HG02763 (cell line): Measurements from ENCODE around the gene ZDHHC11B.
"Not testable (repeated sequence)": the region's sequence is repeated elsewhere in the genome, so short reads cannot be mapped to it uniquely, and the experiment has no call there.

ENCODE experiments used
- ATAC-seq: cut with Tn5 transposase; IDR thresholded peaks from one replicate; pipeline ENCODE4 v1.9.1; 2021; ENCODE audit warnings: mild to moderate bottlenecking, moderate library complexity; ENCODE audit not compliant: unreplicated experiment

ZDHHC11B gene

DNA sequence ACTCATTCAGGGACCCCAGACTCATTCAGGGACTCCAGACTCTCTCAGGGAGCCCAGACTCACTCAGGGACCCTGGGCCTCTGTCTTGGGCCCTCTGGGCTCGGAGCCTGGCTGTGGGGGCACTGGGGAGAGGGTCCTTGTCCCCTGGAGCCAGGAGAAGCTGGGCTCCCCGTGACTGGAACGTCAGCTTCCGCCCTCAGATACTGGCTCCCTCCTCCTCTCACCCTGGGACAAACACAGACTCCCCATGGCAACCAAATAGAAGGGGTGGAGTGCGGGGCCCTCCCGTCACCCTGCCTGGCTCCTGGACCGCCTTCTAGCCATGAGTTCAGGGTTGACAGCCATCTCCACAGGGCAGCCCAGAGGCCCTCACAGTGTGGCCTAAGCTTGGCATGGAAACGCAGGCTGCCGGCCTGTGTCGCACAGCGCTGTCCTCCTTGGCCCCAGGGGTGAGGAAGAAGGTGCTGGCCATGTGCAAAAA is 27.6 kb downstream of the ZDHHC11B start:
- no peak for ATAC-seq

DNA sequence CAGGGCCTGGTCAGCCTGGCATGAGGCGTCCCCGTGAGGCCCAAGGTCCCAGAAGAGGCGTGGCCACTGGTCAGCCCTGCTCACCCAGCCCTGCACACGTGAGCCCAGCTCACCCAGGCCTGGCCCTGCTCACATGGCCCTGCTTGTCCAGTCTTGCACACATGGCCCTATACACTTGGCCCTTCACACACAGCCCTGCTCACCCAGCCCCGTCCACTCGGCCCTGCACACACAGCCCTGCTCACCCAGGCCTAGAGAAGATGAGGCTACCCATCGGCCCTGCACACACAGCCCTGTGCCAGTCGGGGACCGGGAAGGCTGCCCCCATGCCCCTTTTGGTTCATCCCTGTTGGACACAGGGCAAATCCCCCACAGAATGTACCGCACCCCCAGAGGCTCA is 28.4 kb downstream of the ZDHHC11B start:
- ATAC-seq: no peak

DNA sequence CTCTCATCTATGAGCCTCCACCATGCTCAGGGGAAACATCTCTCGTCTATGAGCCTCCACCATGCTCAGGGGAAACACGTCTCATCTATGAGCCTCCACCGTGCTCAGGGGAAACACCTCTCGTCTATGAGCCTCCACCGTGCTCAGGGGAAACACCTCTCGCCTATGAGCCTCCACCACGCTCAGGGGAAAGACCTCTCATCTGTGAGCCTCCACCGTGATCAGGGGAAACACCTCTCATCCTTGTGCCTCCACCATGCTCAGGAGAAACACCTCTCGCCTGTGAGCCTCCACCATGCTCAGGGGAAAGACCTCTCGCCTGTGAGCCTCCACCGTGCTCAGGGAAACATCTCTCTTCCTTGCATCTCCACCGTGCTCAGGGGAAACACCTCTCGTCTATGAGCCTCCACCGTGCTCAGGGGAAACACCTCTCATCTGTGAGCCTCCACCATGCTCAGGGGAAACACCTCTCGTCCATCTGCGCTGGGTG is 30.3 kb downstream of the ZDHHC11B start:
- not testable (repeated sequence) for ATAC-seq

DNA sequence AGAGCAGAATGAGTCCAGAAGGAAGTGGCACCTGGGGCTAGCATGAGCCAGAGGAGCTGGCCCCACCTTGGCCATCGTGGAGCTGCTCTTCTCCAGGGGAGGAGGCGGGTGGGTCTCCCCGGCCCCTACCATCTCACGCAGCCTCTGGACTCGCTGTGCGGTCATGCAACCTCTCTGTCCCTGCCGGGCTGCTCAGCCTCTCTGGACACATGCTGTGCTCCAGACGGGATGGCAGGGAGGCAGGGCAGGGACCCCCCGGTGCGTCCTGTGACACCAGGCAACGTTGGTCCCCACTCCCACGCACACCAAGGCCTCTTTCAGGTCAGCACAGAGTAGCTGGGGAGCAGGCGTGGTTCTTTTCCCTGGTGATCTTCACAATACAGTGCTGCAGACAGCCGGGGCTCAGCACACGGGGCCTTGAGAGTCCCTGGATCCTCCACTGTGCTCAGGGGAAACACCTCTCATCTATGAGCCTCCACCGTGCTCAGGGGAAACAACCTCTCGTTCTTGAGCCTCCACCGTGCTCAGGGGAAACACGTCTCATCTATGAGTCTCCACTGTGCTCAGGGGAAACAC is 30.9 kb downstream of the ZDHHC11B start:
- ATAC-seq: not testable (repeated sequence)

DNA sequence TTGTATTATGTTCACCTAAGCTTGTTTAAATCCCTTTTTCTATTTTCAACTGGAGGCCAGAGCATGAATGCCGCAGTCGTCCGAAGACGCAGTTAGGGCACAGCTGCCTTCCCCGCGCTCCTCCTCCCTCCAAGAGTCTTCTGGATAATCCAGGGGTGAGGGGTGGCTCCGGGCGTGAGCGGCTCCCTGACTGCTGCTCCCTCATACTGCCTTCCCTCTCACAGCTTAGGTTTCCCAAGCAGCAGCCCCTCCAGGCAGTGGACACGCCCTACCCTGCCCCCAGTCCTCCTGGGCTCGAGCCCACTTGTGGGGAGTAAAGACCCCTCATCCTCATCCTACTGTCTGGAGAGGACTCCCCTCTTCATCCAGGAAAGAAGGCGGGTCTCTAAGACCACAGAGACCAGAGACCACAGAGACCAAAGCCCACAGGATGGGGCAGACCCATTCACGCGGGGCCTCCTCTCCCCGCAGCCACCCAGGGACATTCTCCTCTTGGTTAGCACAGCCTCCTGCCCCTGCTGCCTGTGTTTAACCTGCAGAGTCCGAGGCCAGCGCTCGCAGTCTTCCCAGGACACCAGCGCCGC is 31.9 kb downstream of the ZDHHC11B start:
- not testable (repeated sequence) for ATAC-seq

DNA sequence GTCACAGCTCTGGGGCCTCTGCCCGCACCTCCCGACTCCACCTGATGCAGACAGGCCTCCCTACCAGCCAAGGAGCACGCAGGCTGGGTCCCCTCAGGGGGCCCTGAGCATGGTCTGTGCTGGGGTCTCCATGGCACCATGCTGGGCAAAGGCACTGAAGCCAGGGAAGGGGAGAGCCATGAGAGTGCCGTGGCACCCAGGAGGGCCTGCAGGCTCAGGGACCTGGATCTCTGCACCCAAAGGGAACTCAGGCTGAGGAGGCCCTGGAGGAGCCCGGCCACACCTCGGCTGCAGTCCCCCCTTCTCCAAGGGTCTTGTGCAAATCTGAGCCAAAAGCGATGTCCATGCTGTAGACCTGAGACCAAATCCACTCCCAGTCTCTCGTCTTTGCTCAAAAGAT is 32.5 kb downstream of the ZDHHC11B start:
- not testable (repeated sequence) for ATAC-seq

DNA sequence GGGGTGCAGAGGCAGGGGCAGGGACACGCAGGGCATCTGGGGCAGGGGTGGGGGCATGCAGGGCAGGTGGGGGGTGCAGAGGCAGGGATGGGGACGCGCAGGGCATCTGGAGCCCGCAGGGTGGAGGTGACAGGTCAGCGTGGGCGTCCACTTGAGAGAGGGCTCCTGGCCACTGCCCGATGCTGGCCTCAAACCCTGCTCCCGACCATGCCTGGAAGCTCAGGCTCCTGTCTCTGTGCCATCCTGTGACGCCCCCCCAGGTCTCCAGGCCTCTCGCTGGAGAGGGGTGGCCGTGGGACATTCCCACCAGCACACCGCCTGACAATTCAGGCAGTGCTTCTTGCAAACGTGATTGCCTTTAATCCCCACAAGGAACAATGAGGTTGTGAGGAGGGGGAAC is 33.0 kb downstream of the ZDHHC11B start:
- ATAC-seq: no peak

DNA sequence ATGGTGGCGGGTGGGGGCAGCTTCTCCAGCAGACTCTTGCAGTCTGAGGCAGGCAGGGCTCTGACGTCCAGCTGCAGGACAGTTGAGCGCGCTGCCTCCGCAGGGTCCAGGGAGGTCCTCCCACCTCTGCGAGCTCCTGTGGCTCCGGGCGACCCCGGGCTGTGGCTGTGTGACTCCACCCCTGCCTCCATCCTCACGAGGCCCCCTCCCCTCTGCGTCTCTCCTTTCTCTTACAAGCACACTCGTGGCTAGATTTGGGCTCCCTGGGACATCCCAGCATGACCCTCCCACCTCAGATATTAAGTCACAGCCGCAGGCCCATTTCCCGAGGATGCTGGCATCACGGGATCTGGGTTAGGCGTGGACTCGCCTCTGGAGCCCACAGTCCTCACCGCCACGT is 34.3 kb downstream of the ZDHHC11B start:
- ATAC-seq: not testable (repeated sequence)

DNA sequence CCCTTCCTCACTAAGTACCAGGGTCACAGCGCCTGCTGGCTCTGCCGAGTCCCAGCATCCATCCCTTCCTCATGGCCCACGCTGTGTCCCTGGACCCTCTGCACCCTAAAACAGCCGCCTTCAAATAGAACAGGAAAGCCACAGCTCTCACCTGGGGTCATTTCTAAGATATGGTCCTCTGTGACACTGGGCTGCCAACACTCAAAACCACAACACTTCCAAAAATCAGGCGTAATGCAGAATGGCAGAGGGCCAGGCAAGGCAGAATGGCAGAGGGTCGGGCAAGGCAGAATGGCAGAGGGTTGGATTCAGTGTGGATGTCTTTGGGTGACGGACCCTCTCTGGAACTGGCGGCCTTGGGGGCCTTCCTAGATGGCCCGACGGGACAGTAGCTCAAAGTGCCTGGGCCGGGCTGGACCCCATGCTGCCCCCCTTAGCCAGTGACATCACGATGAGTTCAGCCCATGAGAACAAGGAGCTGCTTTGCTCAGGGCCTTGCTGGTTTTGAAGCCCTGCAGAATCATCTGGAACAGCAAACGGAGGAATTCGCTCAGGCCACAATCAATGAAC is 35.3 kb downstream of the ZDHHC11B start:
- ATAC-seq: no peak

DNA sequence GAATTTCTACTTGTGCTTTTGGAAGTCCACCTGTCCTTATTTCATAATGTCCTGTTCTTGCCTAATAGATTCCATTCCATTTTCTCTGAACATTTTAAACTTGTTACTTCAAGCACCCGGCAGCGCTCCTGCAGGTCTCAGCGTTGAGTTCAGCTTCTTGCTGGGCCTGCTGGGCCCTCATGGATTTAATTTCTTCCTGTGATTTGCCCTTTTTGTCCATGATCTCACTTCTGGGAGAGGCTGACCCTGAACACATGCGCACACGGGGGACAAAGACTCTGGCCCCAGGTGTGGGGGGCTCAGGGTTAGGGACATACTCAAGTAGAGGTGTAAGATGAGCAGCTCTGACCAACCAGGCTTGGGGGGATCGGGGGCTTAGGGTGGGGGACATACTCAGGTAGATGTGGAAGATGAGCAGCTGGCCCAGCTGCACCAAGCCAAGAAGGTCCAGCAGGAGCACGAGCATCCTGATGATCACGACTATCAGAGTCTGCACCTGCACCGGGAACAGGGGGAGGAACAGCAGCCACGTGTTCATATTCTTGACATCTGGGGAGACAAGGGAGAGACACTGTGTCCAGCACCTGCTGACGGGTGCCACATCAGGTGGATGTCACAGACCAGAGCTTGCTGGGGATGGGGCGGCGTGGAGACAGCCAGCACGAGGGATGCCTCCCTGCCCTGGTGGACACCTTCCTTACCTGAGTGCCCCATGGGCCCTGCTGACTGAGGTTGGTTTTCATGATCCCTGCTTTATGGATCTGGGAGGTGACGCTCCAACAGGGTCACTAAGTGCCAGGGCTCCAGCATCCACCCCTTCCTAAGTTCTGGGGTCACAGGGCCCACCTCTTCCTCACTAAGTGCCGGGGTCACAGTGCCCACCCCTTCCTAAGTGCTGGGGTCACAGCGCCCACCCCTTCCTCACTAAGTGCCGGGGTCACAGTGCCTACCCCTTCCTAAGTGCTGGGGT is 36.2 kb downstream of the ZDHHC11B start:
- not testable (repeated sequence) for ATAC-seq

DNA sequence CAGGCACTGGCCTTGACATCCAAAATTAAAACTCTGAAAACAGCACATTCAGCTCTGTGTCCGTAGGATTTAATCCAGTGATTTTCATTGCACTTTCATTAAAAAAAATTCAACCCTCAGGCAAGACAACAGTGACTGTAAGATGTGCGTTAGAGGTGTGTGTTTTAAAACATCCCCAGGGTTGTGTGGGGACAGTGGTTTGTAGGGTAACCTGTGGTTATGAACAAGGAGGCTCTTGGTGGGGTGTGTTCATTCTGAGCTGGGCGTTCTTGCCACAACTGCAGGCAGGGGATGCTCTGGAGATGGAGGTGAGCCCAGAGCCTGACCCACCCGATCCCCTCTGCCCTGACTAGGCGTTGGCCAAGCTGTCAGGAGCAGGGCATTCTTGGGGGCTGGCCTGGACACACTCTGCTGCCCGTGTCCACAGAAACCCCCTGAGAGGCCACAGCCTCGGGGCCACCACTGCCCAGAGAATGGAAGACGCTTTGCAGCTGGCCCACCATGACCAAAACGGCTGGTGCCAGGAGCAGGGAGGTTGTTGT is 37.2 kb downstream of the ZDHHC11B start:
- ATAC-seq: not testable (repeated sequence)

DNA sequence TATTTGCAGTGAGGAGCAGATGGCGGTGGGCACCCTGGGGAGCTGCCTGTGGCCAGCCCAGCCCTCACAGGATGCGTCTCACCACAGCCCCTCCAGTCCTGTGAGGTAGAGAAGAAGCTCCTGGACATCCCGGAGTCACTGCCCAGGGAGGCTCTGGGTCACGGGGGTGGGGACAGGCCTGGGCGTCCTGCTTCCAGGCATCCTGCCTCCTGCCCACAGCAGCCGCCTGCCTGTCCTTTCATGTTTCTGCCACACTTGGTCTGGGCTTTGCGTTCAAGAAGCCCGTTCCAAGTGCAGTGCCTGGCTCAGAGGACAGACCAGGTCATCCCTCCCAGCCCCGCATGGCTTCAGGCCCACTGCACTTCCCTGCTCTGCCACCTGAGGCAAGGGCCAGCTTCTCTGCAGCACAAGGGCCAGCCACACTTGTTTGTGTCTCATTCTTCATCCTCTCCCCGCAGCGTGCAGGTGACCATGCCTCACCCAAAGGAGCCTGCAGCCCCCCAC is 38.2 kb downstream of the ZDHHC11B start:
- ATAC-seq: no peak

DNA sequence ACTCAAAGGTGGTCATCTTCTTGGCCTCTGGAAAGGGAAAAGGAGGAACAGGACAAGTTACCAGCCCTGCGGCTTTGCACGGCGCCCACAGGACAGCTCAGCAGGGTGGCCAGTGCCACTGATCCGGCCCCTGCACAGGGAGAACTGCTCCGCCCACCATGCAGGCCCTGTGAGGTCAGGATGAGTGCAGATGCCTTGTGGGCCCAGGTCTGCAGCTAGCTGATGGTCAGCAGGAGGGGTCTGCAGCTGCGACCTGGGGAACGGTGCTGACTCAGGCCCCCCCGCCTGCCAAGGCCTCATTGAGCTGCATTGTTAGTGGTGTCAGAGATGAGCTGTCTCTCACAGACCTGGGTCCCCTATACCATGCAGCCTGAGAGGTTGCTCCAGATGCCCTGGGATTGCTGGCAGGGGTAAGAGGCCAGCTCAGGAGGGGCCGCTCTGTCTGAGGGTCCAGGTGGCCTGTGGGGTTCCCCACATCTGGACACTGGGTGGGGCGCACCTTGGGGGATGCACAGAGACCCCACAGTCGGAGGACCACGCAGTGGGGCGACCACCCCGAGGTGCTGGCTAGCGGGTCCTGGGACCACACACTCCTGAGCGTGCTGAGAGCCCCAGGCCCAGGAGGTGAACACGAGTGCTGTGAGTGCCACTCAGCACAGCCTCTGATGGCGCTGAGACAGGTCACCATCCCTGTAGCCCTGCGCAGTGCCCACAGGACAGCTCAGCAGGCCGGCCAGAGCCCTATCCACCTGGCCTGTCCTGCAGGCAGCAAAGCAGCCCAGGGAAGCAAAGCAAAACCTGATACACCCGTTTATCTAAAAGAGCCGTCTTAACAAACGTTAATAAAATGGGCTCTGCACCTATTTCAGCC is 39.0 kb downstream of the ZDHHC11B start:
- not testable (repeated sequence) for ATAC-seq

DNA sequence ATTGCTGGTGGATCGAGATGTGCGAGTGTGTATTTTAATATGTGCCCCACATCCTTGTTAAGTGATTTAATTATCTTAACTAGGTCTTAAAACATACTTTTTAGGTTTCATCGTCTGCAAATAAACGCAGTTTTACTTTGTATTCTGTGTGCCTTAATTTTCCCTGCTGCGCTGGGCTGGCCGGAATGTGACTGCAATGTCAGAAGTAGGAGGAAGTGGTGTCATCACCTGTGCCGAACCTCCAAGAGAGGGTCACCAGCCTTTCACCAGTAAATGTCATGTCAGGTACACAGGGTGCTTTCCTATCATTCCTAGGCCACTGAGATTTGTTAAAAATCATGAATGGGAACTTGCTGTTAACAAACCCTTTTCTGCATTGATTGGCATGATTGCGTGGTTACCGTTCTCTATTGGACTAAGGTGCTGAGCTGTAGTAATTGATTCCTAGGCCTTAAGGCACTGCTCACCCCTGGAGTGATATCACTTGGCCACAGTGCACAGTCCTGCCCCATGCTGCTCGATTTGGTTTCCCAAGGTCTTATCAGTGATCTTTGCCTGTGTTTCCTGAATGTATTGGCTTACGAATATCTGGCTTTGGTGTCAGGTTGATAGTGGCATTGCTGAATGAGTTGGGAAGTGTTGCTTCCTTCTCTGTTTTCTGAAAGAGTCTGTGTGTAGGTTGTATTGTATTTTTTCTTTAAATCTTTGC is 40.7 kb downstream of the ZDHHC11B start:
- ATAC-seq: not testable (repeated sequence)

DNA sequence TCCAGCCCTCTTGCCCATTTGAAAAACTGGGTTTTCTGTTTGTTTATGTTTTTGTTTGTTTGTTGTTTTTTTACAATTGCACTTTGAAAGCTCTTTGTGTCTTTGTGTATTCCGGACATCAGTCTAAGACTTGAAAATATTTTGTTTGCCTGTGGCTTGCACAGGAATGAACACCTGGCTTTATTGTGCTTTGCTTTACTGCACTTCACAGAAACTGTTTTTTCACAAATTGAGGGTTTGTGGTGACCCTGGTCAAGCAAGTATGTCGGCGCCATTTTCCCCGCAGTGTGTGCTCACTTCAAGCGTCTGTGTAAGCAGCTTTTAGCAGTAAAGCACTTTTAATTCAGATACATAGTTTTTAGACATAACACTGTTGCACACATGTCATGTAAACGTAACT is 42.3 kb downstream of the ZDHHC11B start:
- not testable (repeated sequence) for ATAC-seq

DNA sequence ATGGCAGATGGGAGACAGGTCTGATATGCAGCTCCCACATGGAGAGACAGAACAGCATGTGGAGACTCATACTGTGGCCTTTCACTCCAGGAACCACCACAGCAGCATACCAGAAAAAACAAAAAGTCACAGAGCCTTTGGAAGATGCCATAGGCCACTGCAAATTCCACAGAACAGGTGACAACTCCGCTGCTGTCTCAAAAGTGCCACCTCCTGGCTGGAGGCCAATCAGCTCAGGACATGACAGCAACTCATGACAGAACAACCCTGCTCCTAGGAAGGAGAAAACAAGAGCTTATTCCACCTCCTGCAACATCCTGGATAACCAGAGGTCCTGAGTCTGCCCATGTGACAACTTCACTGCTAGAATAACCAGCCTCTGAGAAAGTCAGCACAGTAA is 50.4 kb downstream of the ZDHHC11B start:
- not testable (repeated sequence) for ATAC-seq

DNA sequence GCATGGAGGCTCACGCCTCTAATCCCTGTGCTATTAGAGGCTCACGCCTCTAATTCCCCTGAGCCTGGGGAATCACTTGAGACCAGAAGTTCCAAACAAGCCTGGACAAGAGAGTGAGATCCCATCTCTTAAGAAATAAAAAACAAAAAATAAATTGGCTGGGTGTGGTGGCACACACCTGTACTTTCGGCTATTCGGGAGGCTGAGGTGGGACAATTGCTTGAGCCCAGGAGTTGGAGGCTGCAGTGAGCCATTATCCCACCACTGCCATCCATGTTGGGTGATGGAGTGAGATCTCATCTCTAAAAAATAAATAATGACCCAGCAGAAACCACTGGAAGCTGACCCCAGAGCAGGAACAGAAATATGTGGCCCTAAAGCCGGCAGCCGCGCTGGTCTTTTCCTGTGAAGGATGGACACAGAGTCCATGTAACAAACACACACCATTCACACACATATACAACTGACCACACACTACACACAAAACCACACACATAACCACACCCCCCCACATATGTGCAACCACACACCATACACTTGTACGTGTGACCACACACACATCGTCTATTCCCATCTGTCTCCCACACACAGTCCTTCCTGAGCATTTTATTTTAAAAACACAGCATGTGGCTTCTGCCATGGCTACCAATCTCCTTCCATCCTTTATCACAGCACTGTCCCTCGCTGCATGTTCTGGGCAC is 51.6 kb downstream of the ZDHHC11B start:
- ATAC-seq: not testable (repeated sequence)

DNA sequence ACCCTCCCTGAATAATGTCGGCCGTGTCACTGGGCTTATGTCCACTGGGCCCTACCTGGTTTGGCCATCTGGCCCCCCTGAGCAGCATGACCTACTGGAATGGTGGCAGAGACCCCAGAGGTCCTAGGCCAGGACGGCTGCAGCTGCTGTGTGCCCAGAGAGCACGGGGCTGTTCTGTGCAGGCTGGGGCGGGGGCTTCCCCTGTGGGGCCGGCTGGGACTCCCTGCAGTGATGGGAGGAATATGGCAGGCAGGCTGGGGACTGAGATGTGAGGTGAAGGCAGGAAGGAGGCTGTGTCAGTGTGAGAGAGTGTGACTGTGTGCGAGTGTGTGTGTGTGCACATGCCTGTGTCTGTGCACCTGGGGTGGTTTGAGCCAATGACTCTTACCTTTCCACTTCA is 55.3 kb downstream of the ZDHHC11B start:
- not testable (repeated sequence) for ATAC-seq
